Hepatocyte (in vitro differentiated cells): ENCODE results near the gene TCF4. TPM values are rescaled to one million over a fixed set of nuclear protein-coding genes. Genes with fewer than 3 reads are reported as not detected.
A peak's percentile ranks its signal among the peaks of the same experiment; 100 is the strongest.

ENCODE experiments used
- DNase-seq: peaks from one replicate; pipeline ENCODE4 v3.0.0-alpha.2; 2016; ENCODE audit warnings: low spot score
- H2AFZ ChIP-seq: fragments of 200-600 bp; sonication (generic); 2 replicates; pipeline ENCODE4 v1.6.0; 2016; ENCODE audit warnings: antibody characterized with exemption, mild to moderate bottlenecking
- H3K27ac ChIP-seq: fragments of 200-600 bp; sonication (generic); 2 replicates; pipeline ENCODE4 v1.5.1; 2016; ENCODE audit warnings: mild to moderate bottlenecking
- H3K27me3 ChIP-seq: fragments of 200-600 bp; sonication (generic); 2 replicates; pipeline ENCODE4 v1.6.1; 2016
- H3K36me3 ChIP-seq: fragments of 200-600 bp; sonication (generic); replicated peaks from 2 replicates; pipeline ENCODE4 v1.5.1; 2016; ENCODE audit warnings: low read depth; ENCODE audit not compliant: insufficient read depth
- H3K4me1 ChIP-seq: fragments of 200-600 bp; sonication (generic); 2 replicates; pipeline ENCODE4 v1.5.1; 2016; ENCODE audit warnings: mild to moderate bottlenecking, moderate library complexity; ENCODE audit not compliant: insufficient read depth
- H3K4me2 ChIP-seq: fragments of 200-600 bp; sonication (generic); 2 replicates; pipeline ENCODE4 v1.6.0; 2016
- H3K4me3 ChIP-seq: fragments of 200-600 bp; sonication (generic); 2 replicates; pipeline ENCODE4 v1.5.1; 2016; ENCODE audit warnings: mild to moderate bottlenecking
- H3K79me2 ChIP-seq: fragments of 200-600 bp; sonication (generic); 2 replicates; pipeline ENCODE4 v1.6.0; 2017; ENCODE audit warnings: mild to moderate bottlenecking
- H3K9me2 ChIP-seq: fragments of 200-600 bp; sonication (generic); replicated peaks from 2 replicates; pipeline ENCODE4 v1.6.0; 2017; ENCODE audit warnings: mild to moderate bottlenecking; ENCODE audit not compliant: insufficient read depth
- H3K9me3 ChIP-seq: fragments of 200-600 bp; sonication (generic); 2 replicates; pipeline ENCODE4 v1.5.1; 2016; ENCODE audit warnings: low read depth, mild to moderate bottlenecking
- H4K20me1 ChIP-seq: fragments of 200-600 bp; sonication (generic); 2 replicates; pipeline ENCODE4 v1.6.0; 2016; ENCODE audit warnings: mild to moderate bottlenecking; ENCODE audit not compliant: insufficient read depth, poor library complexity, severe bottlenecking
- CTCF ChIP-seq: fragments of 200-600 bp; sonication (generic); IDR thresholded peaks from 2 replicates; pipeline ENCODE4 v1.5.1; 2016; ENCODE audit warnings: antibody characterized with exemption, mild to moderate bottlenecking; ENCODE audit not compliant: poor library complexity
- EZH2 ChIP-seq: fragments of 200-600 bp; sonication (generic); IDR thresholded peaks from 2 replicates; pipeline ENCODE4 v1.6.1; 2016; ENCODE audit warnings: antibody characterized with exemption, mild to moderate bottlenecking, borderline replicate concordance
- EZH2phosphoT487 ChIP-seq: fragments of 200-600 bp; sonication (generic); IDR thresholded peaks from one replicate; pipeline ENCODE4 v1.6.1; 2018; ENCODE audit warnings: antibody characterized with exemption, mild to moderate bottlenecking, low read depth, moderate library complexity; ENCODE audit not compliant: unreplicated experiment, severe bottlenecking
- WGBS: methylation state at CpG from one replicate; pipeline ENCODE4 v1.1.6; 2016; ENCODE audit warnings: low lambda C conversion rate; ENCODE audit errors: missing lambda C conversion rate; 5-methylcytosine and 5-hydroxymethylcytosine counted together
- polyA plus RNA-seq: library from polyadenylated mRNA; unstranded; fragments of >200 nt; fragmentation: Nextera tagmentation; extraction: Ambion mirVana; gene quantifications from 2 replicates; pipeline ENCODE4 v1.2.1, GENCODE V29; 2016
- total RNA-seq: library from RNA; depleted of rRNA; stranded (reverse); fragments of >200 nt; gene quantifications from 2 replicates; pipeline ENCODE4 v1.2.3, GENCODE V29; 2014

The TCF4 gene
- total and polyA plus RNA-seq, 2 experiments from 2014 or later, result 40.5 to 65.2 TPM

- Histone ChIP-seq H3K36me3 (no peaks in the 10 kb centered on the region), H3K9me2 (no peaks in the 10 kb centered on the region), H3K9me3 (no peaks in the 10 kb centered on the region), H3K27ac (no peak overlapping the region), H3K4me3 (no peak overlapping the region), H4K20me1 (no peaks in the 10 kb centered on the region), H2AFZ (no peak overlapping the region), H3K27me3 (no peaks in the 10 kb centered on the region), H3K79me2 (peaks cover 44% of the 10 kb centered on the region), H3K4me2 (no peak overlapping the region), H3K4me1 (no peaks in the 10 kb centered on the region)
- no peak for TF ChIP-seq CTCF
- no peak for TF ChIP-seq EZH2
- no peak for TF ChIP-seq EZH2phosphoT487
- no peak for DNase-seq
- 89% methylated on average over 2 of the region's 2 CpGs for WGBS
Observed at GRCh38 chr18:55284614-55285013, 303.4 kb downstream of the TCF4 start.

GRCh38 chr18:55283309-55283708 lies 304.7 kb downstream of the TCF4 start:
- peaks cover 44% of the 10 kb centered on the region for H3K79me2 ChIP-seq
- no peak overlapping the region for H2AFZ ChIP-seq
- H3K27ac ChIP-seq, result no peak overlapping the region
- TF ChIP-seq CTCF (no peak), EZH2phosphoT487 (no peak), EZH2 (no peak)
- H3K27me3 ChIP-seq, result no peaks in the 10 kb centered on the region
- no peaks in the 10 kb centered on the region for H3K9me3 ChIP-seq
- no peak overlapping the region for H3K4me2 ChIP-seq
- H3K4me3 ChIP-seq, result no peak overlapping the region
- WGBS, result 97% methylated on average over 3 of the region's 3 CpGs
- H3K4me1 ChIP-seq, result no peaks in the 10 kb centered on the region
- H4K20me1 ChIP-seq, result no peaks in the 10 kb centered on the region
- no peak for DNase-seq
- no peaks in the 10 kb centered on the region for H3K36me3 ChIP-seq
- H3K9me2 ChIP-seq, result no peaks in the 10 kb centered on the region

GRCh38 chr18:55280503-55280902 lies 307.5 kb downstream of the TCF4 start:
- no peaks in the 10 kb centered on the region for H3K4me1 ChIP-seq
- peak overlapping the region; percentile 53 for H3K4me2 ChIP-seq
- H3K9me3 ChIP-seq, result no peaks in the 10 kb centered on the region
- no peaks in the 10 kb centered on the region for H4K20me1 ChIP-seq
- peak overlapping the region; percentile 59 for H3K27ac ChIP-seq
- no peak for DNase-seq
- H3K4me3 ChIP-seq, result no peak overlapping the region
- no peaks in the 10 kb centered on the region for H3K9me2 ChIP-seq
- WGBS, result 66% methylated on average over 2 of the region's 2 CpGs
- no peak for TF ChIP-seq EZH2
- TF ChIP-seq EZH2phosphoT487, result no peak
- TF ChIP-seq CTCF, result no peak
- H3K27me3 ChIP-seq, result no peaks in the 10 kb centered on the region
- H3K36me3 ChIP-seq, result no peaks in the 10 kb centered on the region
- no peak overlapping the region for H2AFZ ChIP-seq
- peaks cover 26% of the 10 kb centered on the region for H3K79me2 ChIP-seq
